DMS114 treated with DMSO at 0.1 percent for 48 hours (cell line): ENCODE data around the gene CACNA2D2.

Source experiments
- DNase-seq: peaks from one replicate; lab custom pipeline; 2025; ENCODE audit not compliant: unreplicated experiment; lab: John Stamatoyannopoulos, UW

CACNA2D2 gene

DNA sequence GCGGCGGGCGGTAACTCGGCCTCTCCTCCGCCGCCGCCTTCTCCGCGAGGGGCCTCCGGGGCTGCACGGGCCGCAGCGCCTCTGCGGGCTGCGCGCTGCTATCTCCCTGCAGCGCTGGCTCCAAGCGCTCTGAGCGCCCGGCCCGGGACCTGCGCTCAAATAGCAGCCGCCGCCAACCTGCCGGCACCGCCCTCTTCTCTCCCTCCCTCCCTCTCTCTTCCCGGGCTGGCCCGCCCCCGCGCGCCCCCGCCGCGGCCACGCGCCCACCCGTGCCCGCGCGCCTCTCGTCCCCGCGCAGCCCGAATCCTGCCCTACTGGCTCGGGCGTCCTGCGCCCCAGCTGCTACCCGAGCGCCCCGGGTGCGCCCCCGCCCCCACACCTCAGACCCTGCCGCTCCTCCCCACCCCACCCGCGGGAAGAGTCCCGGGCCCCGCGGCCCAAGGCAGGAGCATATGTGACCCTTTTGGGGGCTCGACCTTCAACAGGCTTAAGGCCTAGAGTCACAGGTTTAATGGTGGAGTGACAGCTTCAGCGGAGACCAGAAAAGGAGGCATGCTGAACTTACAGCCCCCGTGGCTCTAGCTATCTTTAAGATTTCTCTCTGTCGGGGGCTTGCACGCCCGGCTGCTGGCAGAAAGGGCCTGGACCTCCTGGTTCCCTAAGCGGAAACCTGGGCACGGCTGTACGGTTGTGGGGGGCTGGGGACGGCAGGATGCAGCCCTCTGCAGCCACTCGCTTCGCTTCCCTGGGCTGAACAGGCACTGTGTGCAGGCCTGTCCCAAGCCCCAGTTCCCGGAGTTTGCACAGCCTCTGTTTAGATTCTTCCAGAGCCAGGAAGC is at the start of gene CACNA2D2:
Gene CACNA2D2 (minus strand): TSS at position 131 of the 839 bp plus-strand sequence. CDS start 211 bp downstream, outside the sequence.
- DNase-seq, result peak; percentile 20

DNA sequence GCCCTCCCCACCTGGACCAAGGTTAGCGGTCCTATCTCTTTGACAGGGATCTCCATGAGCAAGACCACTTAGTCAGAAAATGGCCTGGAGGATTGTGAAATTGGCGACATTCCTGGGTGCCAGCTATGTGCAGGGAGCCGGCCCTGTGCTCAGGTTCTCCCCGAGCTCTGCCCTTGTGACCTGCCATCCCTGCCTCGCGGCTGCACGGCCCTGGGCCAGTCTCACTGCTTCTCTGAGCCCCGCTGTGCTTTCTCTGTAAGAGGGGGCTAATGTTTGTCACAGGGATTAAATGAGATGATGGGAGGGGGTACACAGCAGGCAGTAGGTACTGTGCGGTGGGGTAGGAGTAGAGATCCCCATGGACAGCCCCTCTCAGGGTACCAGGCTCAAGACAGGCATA is 49.2 kb upstream of the CACNA2D2 start:
- DNase-seq, result no peak

DNA sequence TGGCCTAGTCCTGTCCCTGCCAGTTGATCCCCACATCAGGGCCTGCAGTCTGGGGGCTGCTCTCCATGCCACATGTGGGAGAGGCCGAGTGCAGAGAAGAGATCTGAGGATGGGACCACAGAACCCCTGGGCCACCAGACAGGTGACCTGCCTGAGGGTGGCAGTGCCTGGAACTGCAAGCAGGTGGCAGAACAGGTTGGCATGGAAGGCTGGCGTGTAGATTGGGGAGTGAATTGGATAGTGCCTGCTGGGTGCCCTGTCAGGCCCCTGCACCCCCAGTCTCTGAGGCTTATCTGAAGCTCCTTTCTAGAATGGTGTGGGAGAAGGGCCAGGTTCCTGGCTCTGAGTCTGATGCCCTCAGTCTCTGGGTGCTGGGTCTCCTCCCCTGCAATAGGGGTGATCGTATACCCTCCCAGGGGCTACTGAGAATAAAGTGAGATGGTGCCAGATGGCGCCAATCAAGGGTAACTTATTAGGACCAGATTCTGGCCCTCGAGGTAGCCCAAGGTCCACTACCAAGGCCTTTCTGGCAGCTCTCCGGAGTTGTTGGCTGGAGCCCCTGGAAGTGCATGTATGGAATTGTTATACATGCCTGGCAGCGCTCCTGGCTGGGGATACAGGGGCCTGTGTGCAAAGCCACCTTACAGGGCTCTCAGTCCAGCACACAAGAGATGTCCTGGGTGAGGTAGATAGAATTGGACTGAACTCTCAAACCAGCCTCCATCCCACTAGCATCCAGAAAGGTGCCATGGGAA is 48.4 kb upstream of the CACNA2D2 start:
- DNase-seq, result no peak

DNA sequence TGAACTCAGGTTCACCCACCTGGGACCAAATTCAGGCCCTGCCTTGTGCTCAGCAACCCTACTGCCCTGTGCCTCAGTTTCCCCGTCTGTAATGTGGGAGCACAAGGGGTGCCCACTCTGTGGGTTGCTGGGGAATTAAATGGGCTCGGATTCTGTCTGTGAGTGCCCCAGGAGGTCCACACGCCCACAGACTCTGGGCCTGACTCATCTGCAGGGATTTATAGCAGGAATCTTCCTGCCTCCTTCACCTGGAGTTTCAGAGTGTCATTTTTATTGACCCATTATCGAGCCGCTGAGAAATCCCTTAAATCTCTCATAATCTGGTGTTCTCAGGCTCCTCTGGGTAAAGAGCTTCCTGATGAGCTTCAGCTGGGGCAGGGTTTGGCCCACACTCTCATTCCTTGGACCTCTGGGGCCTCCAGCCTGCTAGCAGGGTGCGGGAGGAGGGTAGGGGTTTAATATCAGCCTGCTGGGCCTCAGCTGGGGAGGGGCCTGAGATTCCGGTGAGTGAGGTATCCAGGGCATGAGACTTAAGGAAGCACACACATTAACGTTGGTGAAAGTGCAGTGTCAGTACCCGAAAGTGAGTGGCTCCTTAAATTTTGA is 47.7 kb upstream of the CACNA2D2 start:
- DNase-seq, result no peak

DNA sequence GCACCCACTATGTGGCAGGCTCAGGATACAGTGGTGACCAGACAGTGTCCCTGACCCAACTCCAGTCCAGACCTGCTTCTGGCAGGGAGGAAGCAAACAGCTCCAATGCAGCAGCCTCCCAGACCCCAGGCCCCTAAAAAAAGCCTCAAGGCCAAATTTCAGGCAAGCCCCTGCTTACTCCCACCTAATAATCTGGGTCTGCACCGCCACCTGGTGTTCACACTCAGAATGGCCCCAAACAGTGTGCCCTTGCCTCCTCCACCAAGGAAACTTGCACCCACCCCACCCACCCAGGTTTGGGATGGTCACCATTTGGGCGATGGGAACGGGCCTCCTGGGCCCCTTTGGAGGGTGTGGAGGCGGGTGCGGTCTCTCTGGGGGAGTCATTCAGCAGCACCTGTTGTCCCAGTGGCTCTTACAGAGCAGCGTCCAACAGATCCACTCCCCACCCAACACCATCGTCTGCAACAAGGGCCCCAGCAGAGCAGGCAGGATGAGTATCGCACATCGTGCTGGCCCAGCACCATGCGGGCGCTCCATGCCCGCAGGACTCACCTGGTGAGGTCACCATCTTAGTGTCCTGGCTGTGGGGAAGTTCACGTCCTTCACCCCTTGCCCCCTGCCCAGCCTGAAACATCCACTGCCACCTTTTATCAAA is 46.8 kb upstream of the CACNA2D2 start:
- DNase-seq, result peak; percentile 32

DNA sequence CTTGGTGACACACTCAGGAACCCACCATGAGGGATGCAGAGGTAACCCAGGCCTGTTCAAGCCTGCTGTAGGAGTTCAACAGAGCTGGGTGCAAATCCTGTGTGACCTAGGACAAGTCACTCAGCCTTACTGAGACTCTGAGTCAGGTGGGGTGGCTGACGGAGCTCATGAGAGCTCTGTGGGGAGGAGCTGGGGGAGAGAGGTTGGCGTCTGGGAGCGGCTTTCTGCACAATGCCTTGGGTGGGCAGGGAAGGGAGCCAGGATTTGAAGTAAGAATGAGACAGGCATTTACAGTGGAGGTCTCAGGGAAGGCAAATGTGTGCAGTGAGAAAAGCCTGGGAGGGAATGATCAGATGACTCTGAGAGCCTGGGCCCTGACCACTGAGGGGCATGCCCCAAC is 45.8 kb upstream of the CACNA2D2 start:
- DNase-seq, result no peak

DNA sequence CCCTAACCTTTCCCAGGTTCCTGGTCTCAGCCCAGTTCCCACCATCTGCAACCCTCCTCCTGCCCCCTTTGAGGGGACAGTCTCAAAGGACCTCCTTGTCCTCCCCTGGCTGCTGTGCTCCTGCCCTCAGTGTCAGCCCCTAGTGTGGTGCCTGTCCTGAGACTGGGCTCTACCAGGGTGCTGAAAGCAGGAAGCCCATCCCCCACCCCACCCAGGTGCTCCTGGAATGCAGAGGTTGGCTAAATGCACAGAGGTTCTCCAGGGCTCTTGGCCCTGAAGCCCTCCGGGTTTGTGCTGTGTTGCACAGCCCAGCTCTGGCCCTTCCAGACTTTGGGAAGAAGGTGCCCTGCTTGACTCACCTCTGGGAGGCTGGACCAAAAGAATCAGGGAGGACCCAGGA is 42.3 kb upstream of the CACNA2D2 start:
- no peak for DNase-seq

DNA sequence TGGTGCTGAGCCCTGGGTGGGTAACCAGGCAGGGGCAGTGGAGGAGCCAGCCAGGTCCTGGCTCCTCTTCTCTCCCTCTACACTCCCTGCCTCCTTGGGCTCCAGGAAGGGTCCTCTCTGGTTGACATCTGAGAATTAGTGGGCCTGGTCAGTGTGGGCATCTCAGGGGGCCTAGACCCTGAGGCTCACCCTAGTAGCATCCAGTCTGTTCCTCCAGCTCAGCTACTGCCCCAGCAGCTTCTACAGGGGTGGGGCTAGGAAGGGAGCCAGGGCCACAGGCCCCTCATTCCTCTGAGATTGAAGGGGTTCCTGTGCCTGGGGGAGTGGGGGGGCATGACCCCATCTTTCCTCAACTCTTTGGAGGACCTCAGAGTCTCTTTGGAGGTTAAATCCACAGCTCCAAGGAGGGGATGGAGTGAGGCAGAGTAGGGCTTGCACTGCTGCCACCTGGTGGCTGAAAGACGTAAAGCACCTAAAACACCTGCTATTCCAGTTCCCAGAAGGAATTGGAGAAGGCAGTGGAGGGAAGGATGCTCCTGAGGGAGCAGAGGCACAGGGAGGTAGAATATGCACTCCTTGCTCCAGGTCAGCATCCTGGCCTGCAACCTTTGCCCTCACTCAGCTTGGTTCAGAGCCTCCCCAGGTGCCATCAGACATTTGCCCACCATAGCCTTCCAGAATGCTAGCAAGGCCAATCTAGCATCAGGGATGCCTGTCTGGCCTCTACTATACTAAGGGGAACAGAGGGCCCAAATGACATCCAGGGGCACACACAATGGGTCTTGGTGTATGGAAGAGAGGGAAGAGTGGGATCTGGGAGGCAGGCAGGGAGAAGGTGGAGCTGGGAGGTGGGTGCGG is 39.0 kb upstream of the CACNA2D2 start:
- peak; percentile 53 for DNase-seq

DNA sequence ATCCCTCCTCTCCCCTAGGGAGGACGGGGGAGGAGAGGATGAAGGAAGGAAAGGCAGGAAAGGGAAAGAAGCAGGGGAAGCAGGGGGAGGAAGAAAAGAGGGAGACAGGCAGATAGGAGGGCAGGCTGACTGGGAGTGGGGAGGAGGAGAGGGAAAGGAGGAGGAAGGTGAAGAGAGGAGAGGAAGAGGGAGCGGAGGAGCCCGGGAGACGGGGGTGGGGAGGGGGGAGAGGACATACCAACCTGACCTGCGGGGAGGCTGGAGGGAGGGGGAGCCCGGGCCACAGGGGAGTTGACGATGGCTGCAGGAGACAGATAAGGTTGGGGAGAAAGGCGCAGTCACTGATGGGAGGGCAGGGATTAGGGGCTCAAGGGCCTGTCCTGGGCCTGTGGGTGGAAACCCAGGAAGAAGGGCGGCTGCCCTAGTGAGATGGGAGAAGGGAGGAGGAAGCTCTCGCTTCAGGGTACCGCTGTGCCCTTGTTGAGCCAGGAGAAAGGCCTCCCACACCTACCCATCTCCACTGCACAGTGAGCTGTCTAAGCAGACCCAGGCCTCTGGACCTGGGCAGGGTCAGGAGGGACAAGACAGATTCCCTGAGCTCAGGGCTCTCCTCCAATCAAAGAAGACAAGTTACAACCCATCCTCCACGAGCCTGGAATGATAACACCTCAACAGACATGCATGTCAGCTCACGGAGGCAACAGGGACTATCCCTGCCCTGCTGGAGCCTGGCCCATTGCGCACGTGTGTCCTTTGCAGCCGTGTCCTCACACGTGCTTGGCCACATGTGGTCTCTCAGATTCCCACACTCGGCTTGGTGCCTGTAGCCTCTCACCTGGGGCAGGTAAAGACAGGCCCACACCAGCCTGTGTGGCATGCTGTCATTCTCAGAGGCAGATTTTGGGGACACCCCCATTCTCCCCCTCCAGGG is 36.2 kb upstream of the CACNA2D2 start:
- no peak for DNase-seq

DNA sequence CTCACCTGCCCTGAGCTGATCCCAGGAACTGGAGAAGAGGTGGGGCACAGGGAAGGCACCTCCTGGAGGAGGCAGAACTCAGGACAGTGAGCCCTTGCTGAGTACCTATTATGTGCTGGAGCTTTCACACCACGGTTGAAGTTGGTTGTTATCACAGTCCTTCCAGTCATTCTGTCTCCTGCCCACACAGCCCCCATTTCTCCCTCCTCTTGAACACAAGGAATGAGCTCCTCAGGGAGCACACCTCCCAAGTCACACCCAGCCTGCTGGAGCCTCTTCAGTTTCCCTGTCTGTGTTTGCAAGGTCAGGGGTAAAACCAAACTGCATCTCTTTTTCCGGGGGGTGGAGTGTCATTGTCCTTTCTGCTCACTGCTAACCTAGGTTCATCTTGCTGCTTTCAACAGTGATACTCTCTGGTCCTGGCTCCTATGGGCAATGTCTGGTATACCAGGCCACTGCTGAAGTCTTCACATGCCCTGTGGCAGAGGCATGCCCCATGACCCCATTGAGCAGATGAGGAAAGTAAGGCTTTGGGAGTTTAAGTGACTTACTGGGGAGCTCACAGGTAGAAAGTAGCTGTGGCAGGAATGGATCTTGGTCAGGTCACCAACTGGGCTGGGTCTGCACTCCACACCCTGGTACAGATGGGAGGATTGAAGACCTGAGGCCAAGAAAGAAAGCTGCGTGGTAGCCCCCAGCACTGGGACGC is 34.1 kb upstream of the CACNA2D2 start:
- DNase-seq, result no peak

DNA sequence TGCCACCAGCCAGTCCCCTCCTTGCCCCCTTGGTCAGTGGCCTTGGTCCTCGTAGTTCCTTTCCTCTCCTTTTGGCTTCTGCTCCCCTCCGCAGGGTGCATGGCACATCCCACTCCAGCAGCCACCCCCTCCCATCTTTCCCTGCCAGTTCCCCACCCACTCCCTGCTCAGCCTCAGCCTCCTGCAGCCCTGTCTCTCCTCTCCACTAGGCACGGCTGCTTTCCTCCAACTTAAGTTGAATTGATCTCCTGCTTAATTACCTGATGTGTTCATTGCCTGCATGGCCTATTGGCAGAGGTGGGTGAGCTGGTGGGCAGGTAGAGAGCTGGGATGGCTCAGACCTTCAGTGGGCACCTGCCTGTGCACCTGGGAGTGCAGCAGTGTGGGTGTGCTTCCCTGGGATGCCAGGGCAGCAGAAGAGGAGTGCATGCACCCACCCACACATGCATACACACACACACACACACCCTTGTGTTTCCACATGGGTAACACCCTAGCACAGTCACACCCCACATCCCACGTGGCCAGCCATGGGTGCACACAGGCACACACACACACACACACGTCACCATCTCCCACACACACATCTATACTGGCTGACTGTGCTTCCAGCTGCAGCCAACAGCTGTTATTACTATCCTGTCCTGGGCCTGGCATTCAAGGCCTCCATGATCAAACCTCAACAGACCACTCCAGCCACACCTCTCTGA is 33.2 kb upstream of the CACNA2D2 start:
- no peak for DNase-seq

DNA sequence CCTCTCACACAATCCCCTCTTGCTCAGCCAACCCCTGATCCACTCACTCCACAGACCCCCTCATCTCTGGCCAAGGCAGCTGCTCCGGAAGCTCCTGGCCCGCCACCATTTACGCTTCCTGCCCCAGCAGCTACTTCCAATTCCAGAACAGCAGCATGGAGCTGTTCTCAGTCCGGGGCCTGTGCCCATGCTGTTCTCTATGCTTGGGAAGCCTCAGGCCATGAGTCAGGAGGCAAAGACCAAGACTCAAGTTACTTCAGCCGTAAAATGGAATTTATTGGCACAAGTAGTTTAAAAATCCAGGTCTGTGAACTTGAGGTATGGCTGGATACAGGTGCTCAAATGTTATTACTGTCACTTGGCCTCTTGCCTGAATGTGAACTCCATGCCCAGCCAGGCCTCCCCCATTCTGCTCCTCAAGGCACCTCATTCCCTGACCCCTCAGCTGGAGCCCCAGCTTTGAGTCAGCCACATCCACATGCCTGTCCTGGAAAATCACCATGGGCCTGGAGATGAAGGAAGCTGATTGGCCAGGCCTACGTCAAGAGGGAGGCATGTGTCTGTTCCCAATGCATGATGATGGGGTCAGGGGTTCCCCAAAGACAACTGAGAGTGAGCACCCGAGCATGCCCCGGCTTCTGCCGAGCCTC is 31.4 kb upstream of the CACNA2D2 start:
- no peak for DNase-seq

DNA sequence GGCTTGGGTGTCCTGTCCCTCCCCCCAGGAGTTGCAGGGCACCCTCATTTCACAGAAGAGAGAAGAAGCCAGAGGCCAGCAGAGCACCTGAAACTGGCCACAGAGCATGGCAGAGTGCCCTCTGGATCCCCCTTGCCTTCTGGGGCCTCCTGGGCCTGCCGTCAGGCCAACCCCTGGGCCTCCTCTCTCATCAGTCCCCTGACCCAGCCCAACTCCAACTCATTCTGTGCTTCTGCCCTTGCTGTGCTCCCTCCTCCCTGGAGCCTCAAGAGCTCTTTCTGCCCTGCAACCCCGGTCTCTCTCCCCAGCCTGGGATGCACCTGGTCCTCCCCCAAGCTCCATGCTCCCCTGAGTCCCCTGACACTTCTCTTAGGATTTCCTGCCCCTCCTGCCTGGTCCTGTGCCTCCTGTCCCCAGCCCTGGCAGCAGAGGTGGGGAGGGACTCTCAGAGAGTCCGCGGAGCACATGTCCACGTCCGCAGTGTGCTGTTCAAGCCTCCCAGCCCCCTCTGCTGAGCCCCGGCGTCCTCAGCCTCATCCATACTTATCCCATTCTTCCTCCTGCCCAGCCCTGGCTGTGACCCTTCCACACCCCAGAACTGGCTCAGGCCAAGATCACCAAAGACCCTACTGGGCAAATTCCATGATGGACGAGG is 30.5 kb upstream of the CACNA2D2 start:
- no peak for DNase-seq

DNA sequence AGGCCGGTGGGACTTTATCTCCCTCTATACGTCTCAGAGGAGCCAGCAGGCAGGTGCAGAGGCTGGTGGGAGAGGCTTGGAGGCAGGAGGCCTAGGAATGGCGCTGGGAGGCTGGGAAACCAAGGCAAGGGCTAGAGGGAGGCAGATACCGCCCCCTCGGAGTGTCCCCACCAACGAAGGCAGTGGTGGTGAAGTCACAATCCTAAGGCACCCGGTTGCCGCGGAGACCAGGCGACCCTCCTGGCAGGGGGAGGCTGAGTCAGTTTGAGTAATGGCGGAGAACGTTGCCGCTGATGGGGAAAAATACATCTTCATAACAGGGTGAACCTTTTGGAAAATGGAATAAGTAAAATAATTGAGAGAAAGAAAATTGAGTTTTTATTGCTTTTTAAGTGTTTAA is 29.9 kb upstream of the CACNA2D2 start:
- no peak for DNase-seq

DNA sequence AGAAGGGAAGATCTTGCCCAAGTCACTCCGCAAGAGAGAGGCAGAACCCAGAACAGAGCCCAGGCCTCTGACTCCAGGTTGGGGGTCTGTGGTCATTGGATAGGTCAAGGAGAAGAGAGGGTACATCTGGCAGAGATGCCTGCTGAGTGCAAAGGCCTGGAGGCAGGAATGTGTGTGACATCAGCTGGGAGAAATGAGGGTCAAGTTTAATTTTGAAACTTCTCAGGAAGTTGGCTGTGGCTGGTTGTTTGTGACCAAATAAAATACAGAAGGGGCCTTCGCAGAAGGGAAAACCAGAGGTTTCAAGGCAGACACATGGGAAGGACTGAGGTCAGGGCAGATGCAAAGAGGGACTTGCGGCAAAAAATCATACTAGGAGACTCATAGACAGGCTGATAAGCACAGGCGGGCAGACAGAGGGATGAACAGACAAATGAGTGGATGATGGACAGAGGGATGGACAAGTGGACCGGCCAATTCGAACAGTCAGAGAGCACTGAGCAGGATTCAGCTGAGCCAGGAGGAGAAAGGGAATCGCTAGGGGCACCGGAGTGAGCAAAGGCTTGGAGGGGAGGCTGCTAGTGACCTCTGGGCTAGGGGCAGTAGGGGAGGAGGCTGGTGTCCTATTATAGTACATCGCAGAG is 28.8 kb upstream of the CACNA2D2 start:
- no peak for DNase-seq

DNA sequence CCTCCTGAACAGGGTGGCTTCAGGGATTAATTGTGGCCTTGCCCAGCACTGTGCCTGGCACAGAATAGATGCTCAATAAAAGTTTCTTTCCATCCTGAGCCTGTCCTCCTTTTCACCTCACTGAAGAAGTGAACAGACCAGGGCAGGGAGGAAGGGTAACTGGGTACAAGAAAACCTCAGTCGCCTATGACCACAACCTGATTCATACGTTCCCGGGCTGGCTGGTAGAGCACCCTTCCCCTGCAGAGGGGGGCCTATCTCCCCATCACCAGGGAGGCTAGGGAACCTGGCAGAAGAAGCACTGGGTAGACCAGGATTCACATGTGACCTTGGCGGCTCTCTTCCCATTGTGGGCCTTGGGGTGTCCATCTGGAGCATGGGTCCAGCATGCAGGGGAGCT is 27.8 kb upstream of the CACNA2D2 start:
- DNase-seq, result no peak
